Fibroblast of lung (primary cell): ENCODE results near the gene ORC1. TPM values are rescaled to one million over a fixed set of nuclear protein-coding genes. Genes with fewer than 3 reads are reported as not detected.

Experiments used
- DNase-seq, 2 donors: peaks; one replicate each; pipeline versions ENCODE4 v3.0.0 to v3.0.0-alpha.2; 2010; ENCODE audit warnings: low read depth in 2 of 2
- H2AFZ ChIP-seq: 2 replicates; pipeline ENCODE4 v1.5.1; 2012; ENCODE audit warnings: low read length, control low read depth, inconsistent platforms
- H3K27ac ChIP-seq: 2 replicates; pipeline ENCODE4 v1.5.1; 2011; ENCODE audit warnings: low read length, control low read depth; ENCODE audit not compliant: insufficient read depth
- H3K27me3 ChIP-seq: 2 replicates; pipeline ENCODE4 v1.5.1; 2011; ENCODE audit warnings: mild to moderate bottlenecking, low read length; ENCODE audit not compliant: control insufficient read depth, insufficient read depth
- H3K36me3 ChIP-seq: 2 replicates; pipeline ENCODE4 v1.5.1; 2011; ENCODE audit warnings: low read length; ENCODE audit not compliant: control insufficient read depth, insufficient read depth
- H3K4me1 ChIP-seq: 2 replicates; pipeline ENCODE4 v1.5.1; 2011; ENCODE audit warnings: low read length; ENCODE audit not compliant: control insufficient read depth, insufficient read depth; ENCODE audit errors: extremely low read depth
- H3K4me2 ChIP-seq: 2 replicates; pipeline ENCODE4 v1.5.1; 2011; ENCODE audit warnings: low read length, control low read depth; ENCODE audit not compliant: insufficient read depth; ENCODE audit errors: extremely low read depth
- H3K4me3 ChIP-seq, 4 experiments: fragments of 200-600 bp in 1 of 4; sonication (generic) in 1 of 4; replicated peaks in 1 of 4; 2 replicates each; pipeline ENCODE4 v1.5.1; 2011 to 2016; ENCODE audit warnings: low read length in 4 of 4, low read depth in 3 of 4, mild to moderate bottlenecking in 3 of 4, control low read depth in 2 of 4, inconsistent platforms in 1 of 4, mixed read lengths in 1 of 4; ENCODE audit not compliant: insufficient read depth in 1 of 4; ENCODE audit errors: control extremely low read depth in 1 of 4
- H3K79me2 ChIP-seq: 2 replicates; pipeline ENCODE4 v1.5.1; 2012; ENCODE audit warnings: mild to moderate bottlenecking, low read length, inconsistent platforms; ENCODE audit not compliant: control insufficient read depth, insufficient read depth
- H3K9ac ChIP-seq: 2 replicates; pipeline ENCODE4 v1.5.1; 2011; ENCODE audit warnings: mild to moderate bottlenecking, low read length, control low read depth; ENCODE audit not compliant: insufficient read depth
- H3K9me3 ChIP-seq: 2 replicates; pipeline ENCODE4 v1.5.1; 2012; ENCODE audit warnings: low read depth, low read length; ENCODE audit not compliant: control insufficient read depth, insufficient read depth
- H4K20me1 ChIP-seq: 2 replicates; pipeline ENCODE4 v1.5.1; 2011; ENCODE audit warnings: low read length; ENCODE audit not compliant: control insufficient read depth, insufficient read depth; ENCODE audit errors: extremely low read depth
- CTCF ChIP-seq, 2 donors: IDR thresholded peaks in 1 of 2; conservative IDR thresholded peaks in 1 of 2; 1 replicate in 1 of 2; 2 replicates in 1 of 2; pipeline ENCODE4 v1.5.1; 2011 to 2012; ENCODE audit warnings: low read length in 2 of 2, control low read depth in 1 of 2, inconsistent platforms in 1 of 2, low read depth in 1 of 2, mild to moderate bottlenecking in 1 of 2
- EZH2 ChIP-seq: IDR thresholded peaks from 2 replicates; pipeline ENCODE4 v1.5.1; 2012; ENCODE audit warnings: low read length, control low read depth, mild to moderate bottlenecking; ENCODE audit errors: missing control alignments
- polyA plus RNA-seq, 2 donors: library from polyadenylated mRNA; depleted of rRNA in 1 of 2; stranded (reverse) in 1 of 2; unstranded in 1 of 2; fragments of >200 nt; gene quantifications; 2 replicates each; pipeline ENCODE4 v1.2.1, GENCODE V29; 2011 to 2012; ENCODE audit warnings: missing spikeins in 1 of 2
- total RNA-seq: library from RNA; depleted of rRNA; stranded (reverse); fragments of >200 nt; gene quantifications from 2 replicates; pipeline ENCODE4 v1.2.1, GENCODE V29; 2014

The ORC1 gene
- total and polyA plus RNA-seq, 2 donors (not counting 1 experiment from before 2014, with no cell fraction given): 0.83 to 3.6 TPM

GRCh38 chr1:52332411-52332810 lies 71.8 kb downstream of the ORC1 start:
- H3K27me3 ChIP-seq: no peaks in the 10 kb centered on the region
- H3K9me3 ChIP-seq: no peaks in the 10 kb centered on the region
- TF ChIP-seq CTCF (conservative IDR thresholded peaks at IDR 0.05 in 1 of 2, IDR thresholded peaks at IDR 0.05 in 1 of 2; ENCODE audit: low read depth in 1 of 2, low read length in 2 of 2) (no peak), EZH2 (no peak)
- H3K4me3 ChIP-seq: no peak overlapping the region
- H4K20me1 ChIP-seq: no peaks in the 10 kb centered on the region
- H3K79me2 ChIP-seq: no peaks in the 10 kb centered on the region
- H3K4me1 ChIP-seq: no peaks in the 10 kb centered on the region
- DNase-seq: no peak
- H2AFZ ChIP-seq: no peak overlapping the region
- H3K4me2 ChIP-seq: no peak overlapping the region
- no peak overlapping the region for H3K9ac ChIP-seq
- H3K36me3 ChIP-seq: no peaks in the 10 kb centered on the region
- no peak overlapping the region for H3K27ac ChIP-seq

- Histone ChIP-seq H3K4me2 (no peak overlapping the region), H3K36me3 (no peaks in the 10 kb centered on the region), H3K4me1 (no peaks in the 10 kb centered on the region), H4K20me1 (no peaks in the 10 kb centered on the region), H3K79me2 (no peaks in the 10 kb centered on the region), H3K9ac (no peak overlapping the region), H3K27me3 (no peaks in the 10 kb centered on the region), H3K9me3 (no peaks in the 10 kb centered on the region), H3K4me3 (no peak overlapping the region), H3K27ac (no peak overlapping the region), H2AFZ (no peak overlapping the region)
- DNase-seq: peak in 1 of 2 donors; percentile 17
- TF ChIP-seq CTCF (conservative IDR thresholded peaks at IDR 0.05 in 1 of 2, IDR thresholded peaks at IDR 0.05 in 1 of 2; ENCODE audit: low read depth in 1 of 2, low read length in 2 of 2) (no peak), EZH2 (no peak)
These were observed 75.6 kb downstream of the ORC1 start for GRCh38 chr1:52328615-52329014.

GRCh38 chr1:52325786-52326185 lies 78.4 kb downstream of the ORC1 start:
- Histone ChIP-seq H3K36me3 (no peaks in the 10 kb centered on the region), H3K9ac (no peak overlapping the region), H4K20me1 (no peaks in the 10 kb centered on the region), H3K4me3 (no peak overlapping the region), H3K27ac (no peak overlapping the region), H3K27me3 (no peaks in the 10 kb centered on the region), H3K4me1 (no peaks in the 10 kb centered on the region), H2AFZ (no peak overlapping the region), H3K4me2 (no peak overlapping the region), H3K79me2 (no peaks in the 10 kb centered on the region), H3K9me3 (no peaks in the 10 kb centered on the region)
- no peak for TF ChIP-seq CTCF (conservative IDR thresholded peaks at IDR 0.05 in 1 of 2, IDR thresholded peaks at IDR 0.05 in 1 of 2; ENCODE audit: low read depth in 1 of 2, low read length in 2 of 2)
- no peak for TF ChIP-seq EZH2
- DNase-seq: no peak
